OCI-LY7 (cell line): Measurements from ENCODE around the gene AKAP7.

Experiments used
- EZH2phosphoT487 ChIP-seq: fragments of 200-600 bp; sonication (generic); IDR thresholded peaks from 2 replicates; pipeline ENCODE4 v1.6.1; 2018; ENCODE audit warnings: low read depth, borderline replicate concordance, mild to moderate bottlenecking, mixed run types, antibody characterized with exemption, low read length, moderate library complexity, mixed read lengths
- TF ChIP-seq, protein P1 (sequence below): fragments of 200-600 bp; sonication (generic); conservative IDR thresholded peaks from 2 replicates; pipeline ENCODE4 v1.5.1; 2014; ENCODE audit warnings: mild to moderate bottlenecking, antibody characterized with exemption, low read length, moderate library complexity, mixed read lengths

GRCh38 chr6:131175564-131175963, 40.3 kb downstream of the AKAP7 start:
- TF ChIP-seq, protein P1, sequence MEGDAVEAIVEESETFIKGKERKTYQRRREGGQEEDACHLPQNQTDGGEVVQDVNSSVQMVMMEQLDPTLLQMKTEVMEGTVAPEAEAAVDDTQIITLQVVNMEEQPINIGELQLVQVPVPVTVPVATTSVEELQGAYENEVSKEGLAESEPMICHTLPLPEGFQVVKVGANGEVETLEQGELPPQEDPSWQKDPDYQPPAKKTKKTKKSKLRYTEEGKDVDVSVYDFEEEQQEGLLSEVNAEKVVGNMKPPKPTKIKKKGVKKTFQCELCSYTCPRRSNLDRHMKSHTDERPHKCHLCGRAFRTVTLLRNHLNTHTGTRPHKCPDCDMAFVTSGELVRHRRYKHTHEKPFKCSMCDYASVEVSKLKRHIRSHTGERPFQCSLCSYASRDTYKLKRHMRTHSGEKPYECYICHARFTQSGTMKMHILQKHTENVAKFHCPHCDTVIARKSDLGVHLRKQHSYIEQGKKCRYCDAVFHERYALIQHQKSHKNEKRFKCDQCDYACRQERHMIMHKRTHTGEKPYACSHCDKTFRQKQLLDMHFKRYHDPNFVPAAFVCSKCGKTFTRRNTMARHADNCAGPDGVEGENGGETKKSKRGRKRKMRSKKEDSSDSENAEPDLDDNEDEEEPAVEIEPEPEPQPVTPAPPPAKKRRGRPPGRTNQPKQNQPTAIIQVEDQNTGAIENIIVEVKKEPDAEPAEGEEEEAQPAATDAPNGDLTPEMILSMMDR, result no peak
- no peak for TF ChIP-seq EZH2phosphoT487
